ENCODE data around the gene RNF39.

- TF ChIP-seq PPARA (CRISPR knock-in tag; IDR thresholded peaks at IDR 0.05; ENCODE audit: borderline replicate concordance) (no peak), GLIS3 (CRISPR knock-in tag; IDR thresholded peaks at IDR 0.05) (no peak), ZNF70 (CRISPR knock-in tag; IDR thresholded peaks at IDR 0.05) (no peak)
Observed at GRCh38 chr6:30111266-30111856, 35.8 kb upstream of the RNF39 start.
